GM18870 (cell line): Measurements from ENCODE around the gene KIAA0232.

Experiments used
- ATAC-seq: cut with Tn5 transposase; IDR thresholded peaks from one replicate; pipeline ENCODE4 v1.9.1; 2021; ENCODE audit warnings: moderate library complexity; ENCODE audit not compliant: unreplicated experiment

KIAA0232 gene

DNA sequence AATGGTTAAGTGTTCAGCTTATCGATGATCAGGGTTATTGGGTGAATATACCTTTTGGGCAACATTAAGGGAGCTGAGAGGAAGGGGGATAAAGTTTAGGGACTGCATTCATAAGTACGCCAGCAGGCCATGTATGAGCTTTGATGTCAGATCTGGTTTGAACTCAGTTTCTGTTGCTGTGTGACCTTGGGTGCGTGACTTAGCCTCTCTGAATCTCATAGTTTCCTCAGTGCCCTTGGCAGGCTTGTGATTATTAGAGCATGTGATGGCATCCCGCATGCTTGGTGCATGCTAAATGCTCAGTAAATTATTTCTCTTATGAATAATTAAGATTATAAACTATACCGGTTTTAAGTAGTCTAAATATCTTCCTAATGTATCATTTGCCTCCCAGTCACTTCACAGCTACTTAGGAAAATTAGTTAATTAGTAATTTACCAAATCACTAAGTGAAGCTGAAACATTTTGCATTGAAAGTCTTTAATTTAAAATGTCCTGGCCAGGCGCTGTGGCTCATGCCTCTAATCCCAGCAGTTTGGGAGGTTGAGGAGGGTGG is 130.9 kb downstream of the KIAA0232 start:
- ATAC-seq, result no peak

DNA sequence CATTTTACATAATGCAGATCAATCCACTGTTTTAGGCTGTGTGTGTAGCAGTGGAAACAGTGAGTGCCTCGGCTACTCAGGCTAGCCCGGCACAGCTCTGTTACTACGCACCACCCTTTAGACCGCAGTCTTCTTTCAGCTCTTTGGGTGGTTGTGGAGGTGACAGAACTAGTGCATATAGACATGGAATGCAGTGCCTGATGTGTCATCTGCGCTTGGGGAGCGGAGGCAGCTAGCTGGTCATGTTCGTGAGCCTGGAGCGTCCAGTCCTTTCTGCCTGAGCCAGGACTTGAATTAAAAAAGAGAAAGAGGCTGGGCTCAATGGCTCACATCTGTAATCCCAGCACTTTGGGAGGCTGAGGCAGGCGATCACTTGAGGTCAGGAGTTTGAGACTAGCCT is 131.9 kb downstream of the KIAA0232 start:
- ATAC-seq, result no peak

DNA sequence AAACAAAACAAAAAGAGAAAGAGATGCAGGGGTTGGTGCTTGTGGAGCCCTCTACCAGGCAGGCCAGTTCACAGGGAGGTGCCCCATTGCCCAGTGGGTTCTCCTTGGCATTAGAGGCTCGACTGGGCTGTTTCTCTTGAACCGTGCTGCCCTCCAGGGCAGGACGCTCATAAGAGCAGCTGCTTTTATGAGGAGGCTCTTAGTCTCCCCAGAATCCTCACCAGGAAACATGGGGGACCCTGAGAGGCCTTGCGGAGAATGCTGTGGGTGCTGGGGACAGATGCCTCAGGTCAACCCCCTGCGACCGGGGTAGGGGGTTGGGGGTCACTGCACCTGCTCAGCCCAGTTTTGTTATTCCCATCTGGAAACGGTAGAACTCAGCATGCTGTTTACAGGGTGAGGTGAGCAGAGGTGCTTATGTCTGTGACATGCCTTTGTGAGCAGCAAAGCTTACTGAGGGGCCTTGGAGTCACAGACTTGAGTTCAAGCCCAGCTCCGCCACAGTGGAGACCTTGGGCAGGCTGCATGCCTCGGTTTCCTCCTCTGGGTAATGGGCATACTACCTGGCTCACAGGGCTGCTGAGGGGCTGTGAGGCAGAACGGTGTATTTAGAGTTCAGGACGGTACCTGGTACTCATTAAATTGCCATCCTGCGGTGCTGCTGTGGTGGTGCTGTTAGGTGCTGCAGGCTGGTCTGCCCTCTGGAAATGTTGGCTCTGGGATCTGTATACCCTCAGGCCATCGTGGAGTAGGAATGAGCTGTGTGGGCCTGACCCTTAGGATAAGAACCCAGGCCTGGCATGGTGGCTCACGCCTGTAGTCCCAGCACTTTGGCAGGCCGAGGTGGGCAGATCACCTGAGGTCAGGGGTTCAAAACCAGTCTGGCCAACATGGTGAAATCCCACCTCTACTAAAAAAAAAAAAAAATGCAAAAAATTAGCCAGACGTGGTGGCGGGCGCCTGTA is 132.8 kb downstream of the KIAA0232 start:
- ATAC-seq, result no peak

DNA sequence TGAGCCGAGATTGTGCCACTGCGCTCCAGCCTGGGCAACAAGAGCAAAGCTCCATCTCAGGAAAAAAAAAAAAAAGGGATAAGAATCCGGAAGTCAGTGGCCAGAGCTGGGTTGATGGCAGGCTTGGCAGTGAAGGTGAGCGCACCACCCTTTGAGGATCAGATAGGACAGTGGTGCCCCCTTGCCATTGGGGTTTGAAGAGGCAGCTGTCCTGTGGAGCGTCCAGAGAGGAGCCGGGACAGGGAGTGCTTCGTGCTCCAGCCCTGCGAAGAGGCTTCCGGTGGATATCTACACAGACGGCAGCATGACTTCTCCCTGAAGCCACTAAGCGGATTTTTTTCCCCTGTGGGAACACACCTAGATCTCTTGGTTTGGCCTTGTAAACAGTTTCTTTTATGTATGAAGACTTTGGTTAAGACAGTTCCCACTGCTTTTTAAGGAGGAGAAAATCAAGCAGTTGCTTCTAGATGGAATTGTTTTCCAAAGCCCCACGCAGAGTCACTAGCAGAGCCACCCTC is 133.6 kb downstream of the KIAA0232 start:
- ATAC-seq, result no peak

DNA sequence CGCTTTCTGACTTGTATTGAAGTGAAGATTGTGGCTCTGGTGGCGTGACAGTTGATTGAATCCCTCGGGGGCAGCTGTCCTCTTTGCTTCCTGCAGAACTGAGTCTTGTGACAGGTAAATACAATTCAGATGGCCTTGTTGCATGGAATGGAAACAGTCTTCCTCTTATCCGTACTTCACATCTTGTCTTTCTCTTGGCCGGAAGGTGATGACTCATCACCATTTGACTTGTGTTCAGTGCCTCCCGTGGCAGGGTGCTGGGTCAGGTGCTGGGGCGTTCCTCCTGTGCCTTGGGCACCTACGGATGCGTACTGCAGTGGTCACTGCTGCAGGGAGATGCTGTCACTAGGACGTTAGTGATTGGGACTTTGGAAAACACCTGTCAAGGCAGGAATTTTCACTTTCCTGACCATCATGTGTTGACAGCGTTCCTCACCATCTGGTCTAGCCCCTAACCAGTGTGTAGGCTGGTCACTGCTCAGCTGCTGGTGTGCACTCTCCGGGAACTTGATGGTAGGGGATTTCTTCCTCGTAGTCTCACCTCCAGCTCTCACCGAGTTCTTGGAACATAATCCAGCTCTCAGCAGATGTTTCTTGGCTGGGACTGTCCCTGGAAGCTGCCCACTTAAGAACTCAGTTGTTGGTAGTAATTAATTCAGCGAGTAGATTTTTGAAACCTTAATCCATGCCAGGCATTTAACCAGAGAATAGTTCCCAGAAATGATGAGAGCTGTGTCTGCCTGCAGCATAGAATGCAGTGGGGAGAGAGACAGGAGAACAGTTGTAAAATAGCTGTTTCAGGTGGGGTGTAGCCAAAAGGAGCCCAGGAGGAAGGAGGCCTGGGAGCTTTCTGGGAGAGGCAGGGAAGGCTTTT is 134.3 kb downstream of the KIAA0232 start:
- ATAC-seq, result no peak

DNA sequence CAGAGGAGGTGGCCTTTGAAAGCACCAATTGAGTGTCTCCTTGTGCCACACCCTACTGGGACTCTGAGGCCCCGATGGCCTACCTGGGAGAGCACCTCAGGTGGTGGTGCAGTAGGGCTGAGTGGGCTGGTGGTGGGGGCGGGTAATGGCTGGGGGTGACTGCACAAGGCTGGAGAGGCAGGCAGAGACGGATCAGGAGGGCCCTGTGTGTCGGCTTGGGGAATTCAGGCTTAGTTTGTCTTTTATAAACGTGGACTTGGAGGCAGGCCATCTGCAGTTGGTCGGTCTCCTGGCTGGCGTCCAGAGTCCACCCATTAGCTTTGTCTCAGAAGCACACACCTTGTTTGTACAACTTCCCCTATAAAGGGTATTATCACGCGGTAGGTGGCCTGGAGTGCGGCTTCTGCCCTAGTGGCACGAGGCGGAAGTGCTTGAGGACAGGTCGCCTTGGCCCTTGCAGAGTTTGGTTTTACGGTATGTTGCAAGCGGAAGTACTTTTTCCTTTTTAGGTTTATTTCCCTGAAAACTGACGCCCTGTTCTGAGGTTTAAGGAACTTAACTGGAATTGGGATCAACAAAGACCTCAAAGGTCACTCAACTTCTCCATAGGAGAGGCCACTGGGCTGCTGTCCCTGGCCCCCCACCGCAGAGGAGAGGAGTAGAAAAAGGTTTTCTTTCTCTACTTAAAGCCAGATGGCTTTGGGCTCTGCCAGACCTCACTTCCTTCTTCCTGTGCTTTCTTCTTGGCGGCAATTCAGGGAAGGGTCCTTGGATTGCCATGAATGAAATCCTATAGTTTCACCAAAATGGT is 135.1 kb downstream of the KIAA0232 start:
- no peak for ATAC-seq

DNA sequence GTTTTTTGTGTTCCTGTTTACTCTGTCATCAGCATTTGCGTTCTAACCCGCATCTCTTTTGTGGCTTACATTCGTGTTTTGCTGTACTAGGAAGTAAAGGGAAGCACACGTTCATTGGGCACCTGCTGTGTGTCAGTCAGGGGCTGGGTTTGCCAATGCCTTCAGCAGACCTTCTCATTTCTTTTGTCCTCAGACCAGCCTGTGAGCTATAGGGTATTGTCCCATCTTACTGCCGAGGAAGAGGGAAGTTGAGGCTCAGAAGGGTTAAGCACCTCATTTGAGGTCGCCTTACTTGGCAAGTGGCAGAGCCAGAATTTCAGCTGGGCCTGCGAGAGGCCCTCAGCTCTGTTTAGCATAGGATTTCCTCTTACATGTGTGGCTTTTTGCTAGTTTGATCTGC is 135.8 kb downstream of the KIAA0232 start:
- no peak for ATAC-seq

DNA sequence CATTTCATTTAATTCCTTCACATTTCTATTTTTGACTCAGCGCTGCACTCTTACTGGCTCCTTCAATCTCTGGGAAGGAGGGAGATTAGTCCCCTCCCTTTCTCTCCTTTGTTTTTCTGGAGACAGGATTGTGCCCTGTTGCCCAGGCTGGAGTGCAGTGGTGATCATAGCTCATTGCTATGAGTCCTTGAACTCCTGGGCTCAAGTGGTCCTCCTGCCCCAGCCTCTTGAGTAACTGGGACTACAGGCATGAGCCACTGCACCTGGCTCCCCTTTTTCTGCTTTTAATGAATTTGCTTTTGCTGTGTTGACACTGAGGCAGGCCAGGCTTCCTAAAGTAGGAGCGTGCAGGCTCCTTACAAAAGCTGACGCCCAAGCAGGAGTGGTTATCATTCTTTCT is 137.6 kb downstream of the KIAA0232 start:
- no peak for ATAC-seq

DNA sequence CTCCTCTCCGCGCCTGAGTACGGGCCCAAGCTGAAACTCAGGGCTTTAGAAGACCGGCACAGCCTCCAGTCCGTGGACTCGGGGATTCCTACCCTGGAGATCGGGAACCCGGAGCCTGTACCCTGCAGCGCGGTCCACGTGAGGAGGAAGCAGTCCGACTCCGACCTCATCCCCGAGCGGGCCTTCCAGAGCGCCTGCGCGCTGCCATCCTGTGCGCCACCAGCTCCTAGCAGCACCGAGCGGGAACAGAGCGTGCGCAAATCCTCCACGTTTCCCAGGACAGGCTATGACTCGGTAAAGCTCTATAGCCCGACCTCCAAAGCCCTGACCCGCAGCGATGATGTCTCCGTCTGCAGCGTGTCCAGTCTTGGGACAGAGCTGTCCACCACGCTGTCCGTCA is 141.0 kb downstream of the KIAA0232 start:
- no peak for ATAC-seq

DNA sequence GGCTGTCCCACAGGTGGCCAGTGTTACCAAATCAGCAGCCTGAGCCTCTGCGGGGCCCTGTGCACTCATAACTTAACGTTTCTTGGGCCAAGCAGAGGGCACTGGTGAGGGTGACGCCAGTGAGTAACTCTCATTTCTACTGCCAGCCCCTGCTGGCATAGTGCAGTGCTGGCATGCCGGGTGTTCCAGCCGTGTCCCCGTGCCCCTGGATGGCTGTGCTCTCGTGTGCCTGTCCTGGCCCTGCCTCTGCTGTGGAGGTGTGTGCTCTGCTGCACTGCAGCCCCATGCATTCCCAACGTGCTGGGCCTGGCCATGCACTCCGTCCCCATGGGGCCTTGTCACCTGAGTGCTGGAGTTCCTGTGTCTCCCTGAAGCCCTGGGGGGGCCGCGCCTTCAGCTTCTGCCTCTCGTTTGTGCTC is 141.8 kb downstream of the KIAA0232 start:
- no peak for ATAC-seq

DNA sequence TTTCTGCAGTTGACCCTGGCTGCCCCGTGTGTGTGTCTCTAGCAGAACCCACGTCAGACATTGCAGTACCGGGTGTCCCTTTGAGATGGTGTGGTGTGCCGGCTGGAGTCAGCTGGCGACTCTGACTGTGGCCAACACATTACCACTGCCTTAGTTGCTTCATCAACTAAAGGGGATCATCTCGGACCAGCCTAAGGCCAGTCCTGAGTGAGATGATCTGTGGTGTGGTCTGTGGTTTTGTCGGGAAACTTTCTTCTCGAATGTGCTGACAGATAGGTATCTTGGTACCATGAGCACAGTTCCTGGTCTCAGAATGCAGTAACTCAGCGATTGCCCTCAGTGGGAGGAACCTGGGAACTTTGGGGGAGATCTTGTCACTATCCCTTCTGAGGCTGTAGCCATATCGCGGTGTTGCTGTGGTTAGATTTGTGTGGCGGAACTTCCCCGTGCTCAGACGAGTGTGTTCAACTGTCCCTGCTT is 142.9 kb downstream of the KIAA0232 start:
- ATAC-seq, result no peak

DNA sequence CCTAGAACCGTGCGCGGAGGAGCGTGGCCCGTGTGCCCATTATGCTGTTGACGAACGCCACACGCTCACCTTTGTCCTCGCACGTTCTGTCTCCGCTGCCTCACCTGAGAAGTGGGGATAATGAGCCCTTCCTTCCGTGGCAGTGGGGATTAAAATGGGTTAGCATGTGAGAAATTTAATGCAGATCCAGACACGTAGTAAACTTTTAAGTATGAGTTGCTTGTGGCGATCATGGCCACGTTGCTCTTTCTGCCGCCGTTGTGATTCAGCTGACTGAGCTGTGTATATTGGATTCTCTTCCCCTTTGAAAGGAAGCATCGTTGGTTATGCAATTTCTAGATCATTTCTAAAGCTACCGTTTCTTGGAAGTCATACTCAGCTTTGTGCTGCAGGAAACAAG is 143.6 kb downstream of the KIAA0232 start:
- no peak for ATAC-seq

DNA sequence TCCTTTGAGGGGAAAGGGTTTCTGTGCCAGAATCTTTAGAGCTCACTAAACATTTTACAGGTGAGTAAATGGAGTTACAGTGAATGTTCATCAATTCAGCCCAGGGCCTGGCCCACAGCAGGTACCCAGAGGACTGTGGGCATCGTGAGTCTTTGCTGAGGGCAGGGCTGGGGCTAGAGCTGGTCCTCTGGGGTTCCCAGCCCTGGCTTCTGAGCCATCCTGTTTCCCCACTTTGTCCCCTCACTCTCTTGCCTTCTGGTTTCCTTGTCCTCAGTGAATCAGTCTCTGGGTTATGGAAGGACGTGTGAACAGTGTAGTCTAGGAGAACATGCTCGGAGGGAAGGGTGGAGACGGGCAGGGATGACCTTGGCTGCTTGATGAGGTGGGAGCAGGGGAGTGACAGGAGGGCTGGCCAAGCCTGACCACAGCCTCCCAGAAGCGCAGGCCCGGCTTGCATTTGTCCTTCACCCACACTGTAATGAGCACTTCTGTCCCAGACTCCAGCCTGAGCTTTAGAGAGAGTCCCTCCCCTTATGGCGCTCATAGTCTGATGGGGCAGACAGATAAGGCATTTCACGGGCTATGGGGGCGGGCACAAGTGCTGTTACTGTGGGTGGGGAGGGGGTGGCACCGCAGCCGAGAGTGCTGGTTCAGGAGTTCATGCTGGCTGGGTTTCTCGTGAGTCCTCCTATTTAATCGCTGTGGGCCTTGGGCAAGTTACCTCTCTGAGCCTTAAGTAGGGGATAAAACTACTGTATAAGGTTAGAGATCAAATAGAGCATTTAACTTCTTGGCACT is 144.4 kb downstream of the KIAA0232 start:
- ATAC-seq, result no peak

DNA sequence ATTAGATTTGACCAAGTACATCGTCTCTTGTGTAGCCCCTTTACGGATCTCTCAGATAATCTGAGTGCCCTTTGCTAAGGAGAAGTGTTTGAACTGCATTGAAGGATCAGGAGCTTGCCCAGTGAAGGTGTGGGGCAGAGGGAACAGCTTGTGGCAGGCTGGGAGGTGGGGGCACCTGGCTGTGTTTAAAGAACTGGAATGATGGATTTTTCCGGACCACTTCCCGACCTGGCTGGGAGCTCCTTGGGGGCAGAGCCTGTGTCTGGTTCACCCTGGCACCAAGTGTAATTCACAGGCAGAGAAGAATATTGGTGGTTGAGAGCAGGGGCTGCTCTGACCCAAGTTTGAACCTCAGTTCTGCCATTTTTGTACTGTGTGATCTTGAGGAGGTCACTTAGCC is 145.6 kb downstream of the KIAA0232 start:
- no peak for ATAC-seq

DNA sequence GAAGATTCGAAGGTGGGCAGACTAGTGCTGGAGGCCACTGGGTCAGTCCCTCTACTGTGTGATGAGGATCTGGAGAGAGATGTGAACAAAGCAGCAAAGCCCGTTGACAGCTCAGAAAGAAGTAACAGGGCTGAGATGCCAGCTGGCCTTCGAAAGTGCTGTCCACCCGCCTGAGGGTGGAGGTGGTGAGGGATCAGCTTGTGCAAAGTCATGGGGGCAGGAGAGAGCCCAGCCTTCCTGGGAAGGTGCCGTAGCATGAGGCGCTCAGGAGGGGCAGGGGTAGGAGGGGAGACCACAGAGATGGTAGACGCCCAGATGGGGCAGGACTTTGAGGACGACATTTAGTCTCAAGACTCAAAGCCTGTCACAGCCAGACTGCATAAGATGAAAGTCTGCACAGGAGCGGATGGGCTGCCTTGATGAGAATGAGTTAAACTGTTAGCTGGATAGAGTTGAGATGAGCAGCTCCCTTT is 146.8 kb downstream of the KIAA0232 start:
- no peak for ATAC-seq

DNA sequence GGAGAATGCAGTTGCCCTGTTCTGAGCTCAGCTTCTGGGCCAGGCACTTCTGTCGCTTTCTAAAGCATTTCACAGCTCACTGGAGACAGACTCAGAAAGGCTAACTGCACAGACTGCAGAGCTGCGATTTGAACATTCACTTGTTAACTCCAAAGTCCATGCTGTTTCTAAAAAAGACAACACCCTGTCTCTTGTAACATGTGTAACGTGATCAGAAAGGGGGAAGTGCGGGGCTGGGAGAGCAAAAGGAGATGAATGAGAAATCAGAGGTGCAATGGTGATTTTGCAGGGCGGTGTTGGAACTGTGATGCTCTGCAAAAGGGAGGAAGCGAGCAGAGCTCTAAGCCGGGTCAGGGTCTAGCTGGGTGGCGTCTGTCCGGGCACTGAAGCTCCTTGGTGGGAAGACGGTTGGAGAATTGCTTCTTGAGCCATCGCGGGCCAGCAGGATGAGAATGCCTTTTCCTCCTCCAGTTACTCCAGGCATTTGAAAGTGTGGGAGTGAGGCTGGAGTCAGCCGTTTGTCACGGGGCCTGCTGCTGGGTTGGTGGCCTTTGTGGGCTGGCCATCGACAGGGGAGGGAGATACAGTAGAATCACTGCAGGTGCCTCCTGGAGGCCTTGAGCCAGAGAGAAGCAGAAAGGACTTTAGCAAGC is 147.4 kb downstream of the KIAA0232 start:
- no peak for ATAC-seq

DNA sequence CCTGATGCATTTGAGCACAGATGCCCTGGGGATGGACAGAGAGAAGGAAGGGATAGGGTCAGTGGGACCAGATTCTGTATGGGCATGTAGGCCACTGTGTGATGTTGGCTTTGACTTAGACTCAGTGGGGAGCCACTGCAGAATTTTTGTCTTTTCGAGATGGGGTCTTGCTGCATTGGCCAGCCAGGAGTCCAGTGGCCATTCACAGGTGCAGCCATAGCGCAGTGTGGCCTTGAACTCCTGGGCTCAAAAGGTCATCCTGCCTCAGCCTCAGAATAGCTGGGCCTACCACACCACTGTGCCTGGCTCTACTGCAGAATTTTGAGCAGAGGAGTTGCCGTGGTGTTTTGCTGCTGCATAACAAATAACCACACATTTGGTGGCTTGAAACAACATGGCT is 149.9 kb downstream of the KIAA0232 start:
- ATAC-seq, result no peak

DNA sequence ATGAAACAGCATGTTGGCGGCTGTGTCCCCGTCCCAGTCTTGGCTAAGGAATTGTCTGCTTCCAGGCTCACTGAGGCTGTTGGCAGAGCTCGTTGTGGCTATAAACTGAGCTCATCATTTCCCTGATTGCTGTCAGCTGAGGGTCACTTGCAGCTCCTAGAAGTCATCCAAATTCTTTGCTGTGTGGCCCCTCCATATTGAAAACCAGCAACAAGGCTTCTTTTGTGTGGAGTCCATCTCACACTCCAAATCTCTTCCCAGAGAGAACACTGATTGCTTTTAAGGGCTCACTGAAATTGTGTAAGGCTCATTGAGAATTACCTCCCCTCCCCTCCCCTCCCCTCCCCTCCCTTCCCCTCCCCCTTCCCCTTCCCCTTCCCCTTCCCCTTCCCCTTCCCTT is 150.4 kb downstream of the KIAA0232 start:
- ATAC-seq, result no peak
